GM12892 (cell line): Measurements from ENCODE around the gene NUP188.

Source experiments
- DNase-seq: peaks from one replicate; pipeline ENCODE4 v3.0.0; 2011; ENCODE audit not compliant: insufficient read length
- FAIRE-seq: peaks from 2 replicates; lab custom pipeline; 2011; peaks lifted over from hg19 to GRCh38; lab: Jason Lieb, UNC
- POLR2A ChIP-seq: IDR thresholded peaks from 2 replicates; pipeline ENCODE4 v1.6.1; 2011; ENCODE audit warnings: low read depth, low read length, control low read depth
- POLR2AphosphoS5 ChIP-seq: IDR thresholded peaks from 2 replicates; pipeline ENCODE4 v1.6.1; 2011; ENCODE audit warnings: low read depth, low read length, control low read depth
- TAF1 ChIP-seq: IDR thresholded peaks from 2 replicates; pipeline ENCODE4 v1.6.1; 2011; ENCODE audit warnings: low read depth, mild to moderate bottlenecking, control low read depth, low read length, borderline replicate concordance

NUP188 gene

DNA sequence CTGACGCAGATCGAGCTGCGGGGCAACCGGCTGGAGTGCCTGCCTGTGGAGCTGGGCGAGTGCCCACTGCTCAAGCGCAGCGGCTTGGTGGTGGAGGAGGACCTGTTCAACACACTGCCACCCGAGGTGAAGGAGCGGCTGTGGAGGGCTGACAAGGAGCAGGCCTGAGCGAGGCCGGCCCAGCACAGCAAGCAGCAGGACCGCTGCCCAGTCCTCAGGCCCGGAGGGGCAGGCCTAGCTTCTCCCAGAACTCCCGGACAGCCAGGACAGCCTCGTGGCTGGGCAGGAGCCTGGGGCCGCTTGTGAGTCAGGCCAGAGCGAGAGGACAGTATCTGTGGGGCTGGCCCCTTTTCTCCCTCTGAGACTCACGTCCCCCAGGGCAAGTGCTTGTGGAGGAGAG is 31.3 kb upstream of the NUP188 start:
- no peak for TF ChIP-seq TAF1
- no peak for TF ChIP-seq POLR2AphosphoS5
- TF ChIP-seq POLR2A: no peak
- FAIRE-seq (no peak), DNase-seq (no peak)

DNA sequence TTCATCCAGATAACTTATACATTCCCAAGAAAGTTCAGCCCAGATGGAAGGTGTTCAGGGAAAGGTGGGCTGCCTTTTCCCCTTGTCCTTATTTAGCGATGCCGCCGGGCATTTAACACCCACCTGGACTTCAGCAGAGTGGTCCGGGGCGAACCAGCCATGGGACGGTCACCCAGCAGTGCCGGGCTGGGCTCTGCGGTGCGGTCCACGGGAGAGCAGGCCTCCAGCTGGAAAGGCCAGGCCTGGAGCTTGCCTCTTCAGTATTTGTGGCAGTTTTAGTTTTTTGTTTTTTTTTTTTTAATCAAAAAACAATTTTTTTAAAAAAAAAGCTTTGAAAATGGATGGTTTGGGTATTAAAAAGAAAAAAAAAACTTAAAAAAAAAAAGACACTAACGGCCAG is 30.8 kb upstream of the NUP188 start:
- DNase-seq: no peak
- no peak for TF ChIP-seq POLR2AphosphoS5
- TF ChIP-seq TAF1: no peak
- TF ChIP-seq POLR2A: no peak
- FAIRE-seq: no peak

DNA sequence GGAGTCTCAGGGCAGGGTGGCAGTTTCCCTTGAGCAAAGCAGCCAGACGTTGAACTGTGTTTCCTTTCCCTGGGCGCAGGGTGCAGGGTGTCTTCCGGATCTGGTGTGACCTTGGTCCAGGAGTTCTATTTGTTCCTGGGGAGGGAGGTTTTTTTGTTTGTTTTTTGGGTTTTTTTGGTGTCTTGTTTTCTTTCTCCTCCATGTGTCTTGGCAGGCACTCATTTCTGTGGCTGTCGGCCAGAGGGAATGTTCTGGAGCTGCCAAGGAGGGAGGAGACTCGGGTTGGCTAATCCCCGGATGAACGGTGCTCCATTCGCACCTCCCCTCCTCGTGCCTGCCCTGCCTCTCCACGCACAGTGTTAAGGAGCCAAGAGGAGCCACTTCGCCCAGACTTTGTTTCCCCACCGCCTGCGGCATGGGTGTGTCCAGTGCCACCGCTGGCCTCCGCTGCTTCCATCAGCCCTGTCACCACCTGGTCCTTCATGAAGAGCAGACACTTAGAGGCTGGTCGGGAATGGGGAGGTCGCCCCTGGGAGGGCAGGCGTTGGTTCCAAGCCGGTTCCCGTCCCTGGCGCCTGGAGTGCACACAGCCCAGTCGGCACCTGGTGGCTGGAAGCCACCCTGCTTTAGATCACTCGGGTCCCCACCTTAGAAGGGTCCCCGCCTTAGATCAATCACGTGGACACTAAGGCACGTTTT is 30.2 kb upstream of the NUP188 start:
- no peak for DNase-seq
- FAIRE-seq: no peak
- no peak for TF ChIP-seq TAF1
- no peak for TF ChIP-seq POLR2A
- no peak for TF ChIP-seq POLR2AphosphoS5

DNA sequence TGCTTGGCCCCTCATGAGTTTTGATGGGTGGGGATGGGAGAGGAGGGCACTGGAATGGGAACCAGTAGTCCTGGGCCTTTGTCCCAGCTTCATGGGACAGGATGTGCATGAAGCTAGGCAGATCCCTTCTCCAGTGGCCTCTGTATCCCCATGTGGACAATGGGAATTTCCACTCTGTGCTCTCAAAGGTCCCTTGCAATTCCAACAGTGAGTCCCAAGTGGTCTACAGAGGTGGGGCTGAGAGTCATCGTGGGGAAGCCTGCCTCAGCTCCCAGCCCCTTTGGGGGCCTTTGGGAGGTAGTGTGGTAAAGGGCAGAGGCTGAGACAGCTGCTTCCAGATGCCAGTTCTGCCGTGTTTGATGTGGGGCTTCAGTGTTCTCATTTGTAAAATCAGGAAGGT is 28.6 kb upstream of the NUP188 start:
- FAIRE-seq (no peak), DNase-seq (no peak)
- TF ChIP-seq TAF1: no peak
- TF ChIP-seq POLR2A: no peak
- TF ChIP-seq POLR2AphosphoS5: no peak

DNA sequence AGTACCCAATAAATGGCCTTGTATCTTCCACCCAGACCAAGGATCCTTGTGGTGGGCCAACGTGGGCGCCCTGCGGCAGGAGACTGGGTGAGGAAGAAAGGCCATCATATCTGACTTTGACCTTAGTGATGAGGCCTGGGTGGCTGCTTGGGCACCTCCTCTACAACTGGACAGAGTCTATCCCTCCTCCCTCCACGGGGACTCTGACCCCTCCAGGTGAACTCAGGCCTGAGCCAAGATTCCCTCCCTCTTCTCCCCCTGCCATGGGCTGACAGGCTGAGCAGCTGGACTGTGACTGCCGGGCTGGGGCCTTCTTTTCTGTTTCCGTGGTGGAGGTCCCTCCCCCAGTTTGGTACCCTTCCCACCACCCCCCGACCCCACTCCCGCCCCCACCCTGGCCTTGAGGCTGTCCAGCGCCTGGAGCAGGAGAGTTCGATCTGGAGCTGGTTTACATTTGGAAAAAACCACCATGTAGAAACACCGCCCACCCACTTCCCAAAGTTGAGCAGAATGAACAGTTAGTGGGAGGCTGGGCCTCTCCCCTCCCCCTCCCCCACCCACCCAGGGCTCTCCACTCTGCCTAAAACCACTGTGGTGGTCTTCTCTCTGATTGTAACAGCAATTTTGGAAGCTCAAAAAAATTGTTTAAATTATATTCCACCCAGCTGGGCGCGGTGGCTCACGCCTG is 28.0 kb upstream of the NUP188 start:
- TF ChIP-seq POLR2AphosphoS5 (no peak), TAF1 (no peak), POLR2A (no peak)
- DNase-seq (no peak), FAIRE-seq (no peak)

DNA sequence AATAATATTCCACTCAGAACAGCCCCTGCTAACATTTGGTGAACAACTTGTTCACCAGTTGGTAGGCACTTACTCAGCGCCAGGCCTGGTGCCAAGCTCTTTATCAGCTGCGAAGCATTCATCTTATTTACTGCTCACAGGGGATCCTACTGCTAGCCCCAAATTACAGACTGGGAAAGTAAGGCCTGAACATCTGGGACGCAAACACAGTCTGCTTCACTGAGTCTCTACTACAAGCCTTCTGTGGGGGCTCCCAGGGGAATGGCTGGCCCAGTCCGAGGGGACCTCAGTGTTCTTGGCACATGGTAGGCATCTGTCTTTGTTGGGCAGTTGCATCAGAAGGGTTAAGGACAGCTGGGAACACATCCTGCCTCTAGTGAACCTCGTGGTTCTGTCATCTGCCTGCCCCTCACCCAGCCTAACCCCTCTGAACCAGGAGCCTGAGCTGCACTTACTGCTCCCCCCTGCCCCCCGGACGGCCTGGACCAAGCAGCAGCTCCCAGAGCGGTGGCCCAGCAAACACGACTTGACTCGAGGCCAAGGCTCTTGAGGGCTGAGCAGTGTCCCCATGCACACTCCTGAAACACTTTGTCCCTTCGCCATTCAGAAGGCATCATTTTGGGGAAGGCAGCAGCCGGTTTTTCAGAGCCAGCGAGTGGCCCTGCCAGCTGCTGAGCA is 27.0 kb upstream of the NUP188 start, which contains the start of gene PHYHD1:
TSS of gene PHYHD1 (plus strand) at position 602 of the 678 bp plus-strand sequence. CDS start 1,342 bp downstream, outside the sequence.
- FAIRE-seq: no peak
- TF ChIP-seq TAF1 (no peak), POLR2AphosphoS5 (no peak), POLR2A (no peak)
- no peak for DNase-seq

DNA sequence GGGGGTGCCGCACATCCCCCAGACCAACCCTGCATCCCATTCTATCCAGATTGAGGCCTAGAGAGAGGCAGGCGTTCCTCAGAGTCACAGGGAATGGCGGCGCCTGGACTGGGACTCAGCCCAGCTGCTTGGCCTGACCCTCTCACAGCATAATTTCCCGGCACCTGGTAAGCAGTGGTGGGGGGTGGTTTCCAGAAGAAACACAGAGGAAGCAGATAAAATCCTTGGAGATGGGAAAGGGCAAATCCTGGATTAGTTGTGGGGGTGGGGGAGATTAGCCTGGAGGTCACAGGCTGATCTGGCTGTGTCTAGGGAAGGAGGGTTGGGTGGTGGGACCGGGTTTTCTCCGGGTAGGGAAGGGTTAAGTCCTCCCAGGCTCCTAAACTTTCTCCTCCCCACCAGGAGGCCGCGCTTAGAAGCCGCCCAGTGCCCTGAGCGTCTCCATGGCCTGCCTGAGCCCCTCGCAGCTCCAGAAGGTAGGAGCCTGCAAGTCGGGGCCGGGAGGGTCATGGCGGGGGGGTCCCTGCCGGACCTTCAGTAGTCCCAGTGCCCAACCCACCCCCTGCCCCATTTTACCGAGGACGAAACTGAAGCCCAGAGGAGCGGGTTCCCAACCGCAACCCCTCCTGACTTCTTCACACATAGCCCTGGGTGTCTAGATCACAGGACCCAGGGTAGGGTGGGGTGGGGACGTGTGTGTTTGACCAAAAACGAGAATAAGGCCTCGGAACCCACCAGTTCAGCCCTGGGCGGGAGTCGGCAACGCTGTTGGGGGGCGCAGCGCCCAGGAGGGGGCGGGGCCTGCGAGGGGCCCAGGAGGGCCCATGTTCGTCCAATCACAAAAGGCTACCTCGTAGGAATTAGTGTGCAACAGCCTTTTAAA is 25.4 kb upstream of the NUP188 start:
- FAIRE-seq (no peak), DNase-seq (no peak)
- no peak for TF ChIP-seq POLR2A
- TF ChIP-seq POLR2AphosphoS5: no peak
- no peak for TF ChIP-seq TAF1

DNA sequence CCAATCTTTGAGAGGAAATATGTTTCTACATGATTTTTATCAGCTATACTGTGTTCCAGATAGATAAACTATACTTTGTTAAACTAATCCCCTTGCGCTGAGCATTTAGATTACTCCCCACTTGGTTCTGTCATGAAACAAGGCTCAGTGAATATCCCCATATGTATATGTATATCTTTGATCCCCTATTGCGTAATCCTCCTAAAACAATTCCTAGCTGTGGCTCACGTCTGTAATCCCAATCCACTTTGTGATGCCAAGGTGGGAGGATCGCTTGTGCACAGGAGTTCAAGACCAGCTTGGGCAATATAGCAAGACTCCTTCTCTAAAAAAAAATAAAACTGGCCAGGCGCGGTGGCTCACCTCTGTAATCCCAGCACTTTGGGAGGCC is 24.0 kb upstream of the NUP188 start:
- DNase-seq (no peak), FAIRE-seq (no peak)
- TF ChIP-seq TAF1: no peak
- no peak for TF ChIP-seq POLR2AphosphoS5
- no peak for TF ChIP-seq POLR2A

DNA sequence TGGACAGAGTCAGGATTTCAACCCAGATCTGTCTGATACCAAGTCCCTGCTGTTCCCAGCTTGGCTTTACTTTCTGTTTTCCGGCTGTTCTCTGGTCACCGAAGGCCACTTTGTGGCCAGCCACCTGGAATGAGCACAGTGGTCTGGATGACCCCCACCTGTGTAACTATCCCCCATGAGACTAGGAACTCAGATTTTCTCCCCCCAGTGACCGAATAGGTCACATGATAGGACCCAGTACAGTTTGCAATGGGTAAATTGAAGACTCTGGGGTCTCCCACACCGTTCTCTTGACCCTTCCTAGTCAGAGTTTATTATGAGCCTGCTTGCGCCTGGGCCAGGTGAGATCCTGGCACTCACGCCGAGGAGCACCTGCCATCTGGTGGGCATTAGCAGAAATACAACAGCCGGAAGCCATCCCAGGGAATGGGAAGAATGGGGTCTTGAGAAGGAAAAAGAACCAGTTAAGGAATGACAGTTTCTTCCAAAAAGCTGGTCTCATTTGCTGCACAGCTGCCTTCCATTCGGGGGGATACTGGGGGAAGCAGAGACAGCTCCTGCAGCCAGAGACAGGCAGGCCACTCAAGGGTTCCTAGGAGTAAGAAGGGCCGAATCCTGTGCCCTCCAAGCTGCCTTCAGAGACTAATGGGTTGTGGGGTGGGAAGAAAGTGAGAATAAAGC is 19.6 kb upstream of the NUP188 start:
- peak; percentile 63 for DNase-seq
- FAIRE-seq: peak; percentile 40
- TF ChIP-seq POLR2AphosphoS5: no peak
- TF ChIP-seq TAF1: no peak
- no peak for TF ChIP-seq POLR2A

DNA sequence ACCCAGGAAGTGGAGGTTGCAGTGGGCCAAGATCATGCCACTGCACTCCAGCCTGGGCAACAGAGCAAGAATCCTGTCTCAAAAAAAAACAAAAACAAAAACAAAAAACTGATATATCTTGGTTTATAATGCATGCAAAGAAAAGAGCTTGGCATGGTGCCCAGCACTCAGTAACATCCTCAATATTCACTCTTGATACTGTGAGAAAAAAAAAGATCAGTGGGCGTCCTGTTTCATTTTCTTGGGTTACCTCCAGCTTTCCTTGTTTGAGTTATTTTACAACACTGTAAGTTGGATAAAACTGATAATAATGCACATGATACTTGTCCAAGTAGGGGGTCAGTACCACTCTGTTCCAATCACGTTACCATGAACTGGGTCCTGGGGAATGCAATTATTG is 18.9 kb upstream of the NUP188 start:
- DNase-seq: no peak
- no peak for TF ChIP-seq TAF1
- TF ChIP-seq POLR2AphosphoS5: no peak
- no peak for TF ChIP-seq POLR2A
- no peak for FAIRE-seq

DNA sequence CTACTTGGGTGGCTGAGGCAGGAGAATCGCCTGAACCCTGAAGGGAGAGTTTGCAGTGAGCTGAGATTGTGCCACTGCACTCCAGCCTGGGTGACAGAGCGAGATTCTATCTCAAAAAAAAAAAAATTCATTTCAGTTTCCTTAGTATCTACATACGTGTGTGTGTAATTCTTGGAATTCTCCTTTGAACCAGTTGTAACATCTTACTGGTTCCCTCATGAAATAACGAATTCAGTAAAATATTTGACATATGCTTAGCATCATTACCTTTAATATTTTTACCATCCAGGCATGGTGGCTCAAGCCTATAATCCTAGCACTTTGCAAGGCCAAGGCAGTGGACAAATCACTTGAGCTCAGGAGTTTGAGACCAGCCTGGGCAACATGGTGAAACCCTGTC is 17.9 kb upstream of the NUP188 start:
- DNase-seq (no peak), FAIRE-seq (no peak)
- no peak for TF ChIP-seq POLR2A
- TF ChIP-seq TAF1: no peak
- TF ChIP-seq POLR2AphosphoS5: no peak

DNA sequence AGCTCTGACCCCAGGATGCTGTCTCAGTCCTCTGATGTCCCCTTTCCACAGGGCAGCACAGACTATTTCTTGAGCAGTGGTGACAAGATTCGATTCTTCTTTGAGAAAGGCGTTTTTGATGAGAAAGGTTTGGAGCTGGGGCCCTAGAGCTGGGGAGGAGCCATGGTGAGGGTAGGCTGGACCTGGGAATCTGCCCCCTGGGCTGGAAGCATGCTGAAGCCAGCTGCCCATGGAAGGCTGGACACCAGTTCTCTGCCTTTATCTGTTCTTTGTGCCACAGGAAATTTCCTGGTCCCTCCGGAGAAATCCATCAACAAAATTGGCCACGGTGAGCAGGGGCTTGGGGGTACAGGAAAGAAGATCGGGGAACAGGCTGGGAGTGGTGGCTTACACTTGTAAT is 13.8 kb upstream of the NUP188 start:
- DNase-seq: no peak
- TF ChIP-seq TAF1 (no peak), POLR2AphosphoS5 (no peak), POLR2A (no peak)
- no peak for FAIRE-seq
